ENCODE measurements around the gene RPL39.
A peak's percentile ranks its signal among the peaks of the same experiment; 100 is the strongest.

The RPL39 gene

DNA sequence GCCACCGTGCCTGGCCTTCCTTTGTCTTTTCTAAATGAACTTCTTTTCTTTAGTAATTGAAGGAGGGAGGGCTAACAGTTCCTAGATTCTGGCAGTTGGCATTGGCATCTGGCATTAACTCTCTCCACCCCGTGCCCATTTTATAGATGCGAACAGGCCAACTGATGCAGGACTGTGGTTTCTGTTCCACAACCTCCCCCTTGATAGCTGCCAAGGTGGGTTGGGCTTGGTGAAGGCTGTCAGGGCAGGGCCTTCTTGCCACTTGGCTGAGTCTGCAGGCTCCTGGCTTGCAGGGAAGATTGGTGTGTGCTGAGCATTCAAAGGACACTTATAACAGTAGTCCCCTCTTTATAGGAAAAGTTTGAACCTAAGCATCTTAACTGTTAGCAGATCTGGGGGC, 28.7 kb downstream of the RPL39 start:
- H3K9me3 ChIP-seq (ENCODE audit: control insufficient read depth, low read length), result no peaks in the 10 kb centered on the region
- no peaks in the 10 kb centered on the region for H3K27me3 ChIP-seq (ENCODE audit: control insufficient read depth, insufficient read depth, low read length)
- H3K79me2 ChIP-seq, result no peaks in the 10 kb centered on the region
- H3K9ac ChIP-seq, result no peak overlapping the region
- TF ChIP-seq, protein P1, sequence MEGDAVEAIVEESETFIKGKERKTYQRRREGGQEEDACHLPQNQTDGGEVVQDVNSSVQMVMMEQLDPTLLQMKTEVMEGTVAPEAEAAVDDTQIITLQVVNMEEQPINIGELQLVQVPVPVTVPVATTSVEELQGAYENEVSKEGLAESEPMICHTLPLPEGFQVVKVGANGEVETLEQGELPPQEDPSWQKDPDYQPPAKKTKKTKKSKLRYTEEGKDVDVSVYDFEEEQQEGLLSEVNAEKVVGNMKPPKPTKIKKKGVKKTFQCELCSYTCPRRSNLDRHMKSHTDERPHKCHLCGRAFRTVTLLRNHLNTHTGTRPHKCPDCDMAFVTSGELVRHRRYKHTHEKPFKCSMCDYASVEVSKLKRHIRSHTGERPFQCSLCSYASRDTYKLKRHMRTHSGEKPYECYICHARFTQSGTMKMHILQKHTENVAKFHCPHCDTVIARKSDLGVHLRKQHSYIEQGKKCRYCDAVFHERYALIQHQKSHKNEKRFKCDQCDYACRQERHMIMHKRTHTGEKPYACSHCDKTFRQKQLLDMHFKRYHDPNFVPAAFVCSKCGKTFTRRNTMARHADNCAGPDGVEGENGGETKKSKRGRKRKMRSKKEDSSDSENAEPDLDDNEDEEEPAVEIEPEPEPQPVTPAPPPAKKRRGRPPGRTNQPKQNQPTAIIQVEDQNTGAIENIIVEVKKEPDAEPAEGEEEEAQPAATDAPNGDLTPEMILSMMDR (IDR thresholded peaks at IDR 0.05), result no peak
- no peak overlapping the region for H3K4me2 ChIP-seq (ENCODE audit: low read length)
- no peaks in the 10 kb centered on the region for H3K36me3 ChIP-seq (ENCODE audit: control insufficient read depth, insufficient read depth, low read length)
- no peak overlapping the region for H2AFZ ChIP-seq
- no peak overlapping the region for H3K27ac ChIP-seq
- no peaks in the 10 kb centered on the region for H3K4me1 ChIP-seq
- H3K4me3 ChIP-seq (ENCODE audit: low read depth, low read length), result no peak overlapping the region

DNA sequence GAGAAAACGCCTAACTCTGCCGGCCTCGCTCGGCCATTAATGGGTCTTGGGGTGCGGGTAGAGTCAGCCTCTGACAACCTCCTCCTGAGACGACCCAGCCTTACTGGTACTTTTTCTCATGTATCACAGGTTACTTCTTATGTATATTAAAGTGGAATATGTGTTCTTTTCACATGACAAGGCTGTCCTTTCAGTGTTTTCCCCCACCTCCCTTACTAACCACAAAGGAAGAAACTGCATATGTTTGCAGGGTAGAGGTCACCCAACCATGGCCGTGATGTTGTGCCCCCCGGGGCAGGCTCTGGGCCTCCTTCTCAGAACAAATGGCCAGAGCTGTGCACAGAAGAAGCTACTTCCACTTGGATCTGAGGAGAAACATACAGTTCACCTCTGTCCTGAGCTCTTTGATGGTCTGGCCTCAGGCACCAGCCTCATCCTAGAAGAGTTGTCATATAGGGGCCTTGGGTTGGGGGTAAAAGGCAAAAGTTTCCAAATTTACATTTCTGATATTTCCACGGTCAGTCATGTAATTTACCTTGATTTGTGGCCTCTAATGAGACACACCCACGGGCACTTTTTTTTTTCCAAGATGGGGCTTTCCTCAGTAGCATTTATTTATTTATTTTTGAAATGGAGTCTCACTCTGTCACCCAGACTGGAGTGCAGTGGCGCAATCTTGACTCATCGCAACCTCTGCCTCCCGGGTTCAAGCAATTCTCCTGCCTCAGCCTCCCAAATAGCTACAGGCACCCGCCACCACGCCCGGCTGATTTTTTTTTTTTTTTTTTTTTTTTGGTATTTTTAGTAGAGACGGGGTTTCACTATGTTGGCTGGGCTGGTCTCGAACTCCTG, 31.2 kb downstream of the RPL39 start:
- no peak overlapping the region for H3K27ac ChIP-seq
- H3K4me3 ChIP-seq (ENCODE audit: low read depth, low read length), result no peak overlapping the region
- H3K27me3 ChIP-seq (ENCODE audit: control insufficient read depth, insufficient read depth, low read length), result no peaks in the 10 kb centered on the region
- TF ChIP-seq, protein P1 (IDR thresholded peaks at IDR 0.05), result no peak
- H3K79me2 ChIP-seq, result no peaks in the 10 kb centered on the region
- no peaks in the 10 kb centered on the region for H3K36me3 ChIP-seq (ENCODE audit: control insufficient read depth, insufficient read depth, low read length)
- H2AFZ ChIP-seq, result no peak overlapping the region
- H3K4me1 ChIP-seq, result no peaks in the 10 kb centered on the region
- H3K9ac ChIP-seq, result no peak overlapping the region
- H3K9me3 ChIP-seq (ENCODE audit: control insufficient read depth, low read length), result no peaks in the 10 kb centered on the region
- no peak overlapping the region for H3K4me2 ChIP-seq (ENCODE audit: low read length)

DNA sequence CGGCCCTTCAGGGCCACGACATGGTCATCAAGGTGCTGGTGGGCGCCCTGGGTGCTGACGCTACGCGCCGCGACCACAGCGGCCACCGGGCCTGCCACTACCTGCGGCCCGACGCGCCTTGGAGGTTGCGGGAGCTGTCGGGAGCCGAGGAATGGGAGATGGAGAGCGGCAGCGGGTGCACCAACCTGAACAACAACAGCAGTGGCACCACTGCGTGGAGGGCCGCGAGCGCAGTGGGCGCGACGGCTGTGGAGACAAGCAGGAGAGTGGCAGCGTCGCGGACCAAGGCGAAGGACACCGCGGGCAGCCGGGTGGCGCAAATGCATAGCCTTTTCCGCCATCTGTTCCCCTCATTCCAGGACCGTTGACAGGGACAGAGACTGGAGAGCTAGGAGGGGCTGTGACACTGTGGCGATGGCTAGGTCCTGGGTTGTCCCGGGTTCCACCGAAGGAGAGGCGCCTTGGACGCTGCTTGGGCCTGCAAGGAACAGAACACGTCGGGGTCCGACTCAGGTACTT, 32.1 kb downstream of the RPL39 start:
- H3K4me1 ChIP-seq, result no peaks in the 10 kb centered on the region
- H3K9me3 ChIP-seq (ENCODE audit: control insufficient read depth, low read length), result no peaks in the 10 kb centered on the region
- no peaks in the 10 kb centered on the region for H3K27me3 ChIP-seq (ENCODE audit: control insufficient read depth, insufficient read depth, low read length)
- peak overlapping the region; percentile 50 for H3K4me3 ChIP-seq (ENCODE audit: low read depth, low read length)
- TF ChIP-seq, protein P1 (IDR thresholded peaks at IDR 0.05), result no peak
- H3K79me2 ChIP-seq, result no peaks in the 10 kb centered on the region
- no peak overlapping the region for H3K4me2 ChIP-seq (ENCODE audit: low read length)
- H3K9ac ChIP-seq, result no peak overlapping the region
- H2AFZ ChIP-seq, result peak overlapping the region; percentile 88
- H3K36me3 ChIP-seq (ENCODE audit: control insufficient read depth, insufficient read depth, low read length), result no peaks in the 10 kb centered on the region
- no peak overlapping the region for H3K27ac ChIP-seq

DNA sequence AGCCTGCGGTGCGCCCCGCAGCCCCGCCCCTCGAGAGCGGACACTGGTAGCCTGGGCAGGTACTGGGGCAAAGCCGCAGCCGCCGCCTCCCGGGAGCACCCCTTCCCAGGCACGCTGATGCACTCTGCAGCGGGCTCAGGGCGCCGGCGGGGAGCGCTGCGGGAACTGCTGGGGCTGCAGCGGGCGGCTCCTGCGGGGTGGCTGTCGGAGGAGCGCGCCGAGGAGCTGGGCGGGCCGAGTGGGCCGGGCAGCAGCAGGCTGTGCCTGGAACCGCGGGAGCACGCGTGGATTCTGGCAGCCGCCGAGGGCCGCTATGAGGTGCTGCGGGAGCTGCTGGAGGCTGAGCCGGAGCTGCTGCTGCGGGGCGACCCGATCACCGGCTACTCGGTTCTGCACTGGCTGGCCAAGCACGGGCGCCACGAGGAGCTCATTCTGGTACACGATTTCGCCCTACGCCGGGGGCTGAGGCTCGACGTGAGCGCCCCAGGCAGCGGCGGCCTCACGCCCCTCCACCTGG, 32.6 kb downstream of the RPL39 start:
- H3K4me3 ChIP-seq (ENCODE audit: low read depth, low read length), result peak overlapping the region; percentile 50
- no peaks in the 10 kb centered on the region for H3K36me3 ChIP-seq (ENCODE audit: control insufficient read depth, insufficient read depth, low read length)
- H3K79me2 ChIP-seq, result no peaks in the 10 kb centered on the region
- H3K9me3 ChIP-seq (ENCODE audit: control insufficient read depth, low read length), result no peaks in the 10 kb centered on the region
- TF ChIP-seq, protein P1 (IDR thresholded peaks at IDR 0.05), result no peak
- H3K9ac ChIP-seq, result no peak overlapping the region
- no peaks in the 10 kb centered on the region for H3K27me3 ChIP-seq (ENCODE audit: control insufficient read depth, insufficient read depth, low read length)
- peak overlapping the region; percentile 32 for H3K27ac ChIP-seq
- peak overlapping the region; percentile 88 for H2AFZ ChIP-seq
- peak overlapping the region; percentile 58 for H3K4me2 ChIP-seq (ENCODE audit: low read length)
- no peaks in the 10 kb centered on the region for H3K4me1 ChIP-seq
